ENCODE results near the gene SLC16A9.
"Not testable (repeated sequence)": the region's sequence is repeated elsewhere in the genome, so short reads cannot be mapped to it uniquely, and the experiment has no call there.

Gene SLC16A9, protein sequence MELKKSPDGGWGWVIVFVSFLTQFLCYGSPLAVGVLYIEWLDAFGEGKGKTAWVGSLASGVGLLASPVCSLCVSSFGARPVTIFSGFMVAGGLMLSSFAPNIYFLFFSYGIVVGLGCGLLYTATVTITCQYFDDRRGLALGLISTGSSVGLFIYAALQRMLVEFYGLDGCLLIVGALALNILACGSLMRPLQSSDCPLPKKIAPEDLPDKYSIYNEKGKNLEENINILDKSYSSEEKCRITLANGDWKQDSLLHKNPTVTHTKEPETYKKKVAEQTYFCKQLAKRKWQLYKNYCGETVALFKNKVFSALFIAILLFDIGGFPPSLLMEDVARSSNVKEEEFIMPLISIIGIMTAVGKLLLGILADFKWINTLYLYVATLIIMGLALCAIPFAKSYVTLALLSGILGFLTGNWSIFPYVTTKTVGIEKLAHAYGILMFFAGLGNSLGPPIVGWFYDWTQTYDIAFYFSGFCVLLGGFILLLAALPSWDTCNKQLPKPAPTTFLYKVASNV

DNA sequence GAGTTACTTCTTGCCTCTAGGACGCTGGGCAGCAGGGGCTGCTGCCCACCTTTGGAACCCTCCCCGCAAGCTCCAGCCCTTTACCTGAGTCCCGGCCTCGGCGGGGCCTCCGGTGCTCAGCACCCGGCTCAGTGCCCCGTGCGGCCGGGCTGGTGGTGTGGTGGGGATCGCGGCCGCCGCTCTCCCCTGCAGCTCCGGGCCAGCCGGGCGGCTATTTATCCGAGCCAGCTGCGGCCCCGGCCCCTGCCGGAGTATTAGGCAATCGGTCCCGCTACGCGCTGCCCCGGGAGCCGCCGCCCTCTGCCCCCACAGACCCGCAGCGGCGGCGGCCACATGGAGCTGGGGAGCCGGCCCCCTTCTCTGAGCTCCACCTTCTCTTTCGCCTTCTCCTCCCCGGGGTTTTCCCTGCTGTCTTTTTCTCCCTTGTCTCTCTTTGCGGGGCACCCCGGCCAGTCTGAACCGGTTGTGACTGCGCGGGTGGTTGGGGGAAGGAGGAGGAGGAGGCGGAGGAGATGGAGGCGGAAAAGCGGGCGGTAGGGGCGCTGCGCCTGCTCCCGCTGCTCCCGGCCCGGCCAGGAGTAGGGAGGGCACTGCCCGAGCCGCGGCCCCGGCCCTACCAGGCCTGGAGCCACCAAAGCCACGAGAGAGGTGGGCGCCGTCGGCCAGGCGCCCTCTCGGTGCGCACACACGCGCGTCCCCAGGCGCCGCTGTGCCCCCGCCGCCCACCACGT, at the start of gene SLC16A9:
TSS of gene SLC16A9 (minus strand) at position 456 of the 731 bp plus-strand sequence. CDS start 25,559 bp downstream, outside the sequence.
- H3K4me1 Mint-ChIP-seq, result peaks cover 2% of the 10 kb centered on the region
- H3K4me3 Mint-ChIP-seq, result peak within 1 kb of the TSS; percentile 76
- H3K9me3 Mint-ChIP-seq, result no peaks in the 10 kb centered on the region
- peaks cover 15% of the 10 kb centered on the region for H3K27me3 Mint-ChIP-seq
- ATAC-seq (ENCODE audit: low read depth), result peak; percentile 80
- H3K27ac Mint-ChIP-seq, result no peak within 1 kb of the TSS
- peaks cover 2% of the 10 kb centered on the region for H3K36me3 Mint-ChIP-seq
- peak; percentile 4 to 20 for DNase-seq (ENCODE audit: low spot score in 2 of 2)

DNA sequence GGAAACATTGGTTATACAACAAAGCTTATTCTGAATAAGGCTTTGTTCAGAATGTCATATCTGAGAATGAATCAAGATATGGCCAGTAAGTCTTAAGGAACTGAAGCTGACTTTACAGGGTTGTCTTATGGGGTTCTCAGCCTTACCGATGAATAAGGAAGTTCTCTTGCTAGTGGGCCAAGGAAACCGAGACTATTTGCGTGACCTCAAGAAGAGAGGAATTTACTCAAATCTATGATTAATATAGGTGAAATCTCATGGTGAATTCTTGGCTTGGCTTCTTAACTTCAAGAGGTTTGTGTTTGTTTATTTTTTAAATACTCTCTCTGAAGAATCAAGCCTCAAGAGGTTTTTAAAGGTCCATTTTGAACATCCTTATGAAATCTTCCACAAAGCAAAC, 48.3 kb upstream of the SLC16A9 start:
- ATAC-seq (ENCODE audit: low read depth) (no peak), DNase-seq (ENCODE audit: low spot score in 2 of 2) (no peak)
- Mint-ChIP-seq H3K4me1 (no peaks in the 10 kb centered on the region), H3K27ac (no peak overlapping the region), H3K36me3 (no peaks in the 10 kb centered on the region), H3K27me3 (peaks cover 2% of the 10 kb centered on the region), H3K9me3 (peaks cover 2% of the 10 kb centered on the region), H3K4me3 (no peak overlapping the region)

DNA sequence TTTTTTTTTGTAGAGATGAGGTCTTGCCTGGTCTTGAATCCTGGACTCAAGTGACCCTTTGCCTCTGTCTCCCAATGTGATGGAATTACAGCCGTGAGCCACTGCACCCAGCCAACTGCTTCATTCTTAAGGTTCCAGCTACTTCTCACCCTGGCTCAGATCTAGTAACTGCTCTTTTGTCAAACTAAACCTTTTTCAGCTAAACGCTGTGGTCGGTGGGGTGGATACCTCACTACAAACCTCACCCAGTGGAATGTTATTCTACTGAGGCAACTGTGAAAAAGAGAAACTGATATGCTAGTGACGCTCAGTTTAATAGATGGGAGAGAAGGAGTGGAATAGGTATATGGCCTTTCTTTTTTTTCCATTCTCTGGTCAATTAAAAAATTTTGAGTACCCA, 45.3 kb upstream of the SLC16A9 start:
- H3K4me1 Mint-ChIP-seq, result no peaks in the 10 kb centered on the region
- no peak overlapping the region for H3K27ac Mint-ChIP-seq
- no peaks in the 10 kb centered on the region for H3K9me3 Mint-ChIP-seq
- H3K27me3 Mint-ChIP-seq, result peaks cover 4% of the 10 kb centered on the region
- H3K36me3 Mint-ChIP-seq, result no peaks in the 10 kb centered on the region
- no peak for DNase-seq (ENCODE audit: low spot score in 2 of 2)
- no peak overlapping the region for H3K4me3 Mint-ChIP-seq
- ATAC-seq (ENCODE audit: low read depth), result no peak

DNA sequence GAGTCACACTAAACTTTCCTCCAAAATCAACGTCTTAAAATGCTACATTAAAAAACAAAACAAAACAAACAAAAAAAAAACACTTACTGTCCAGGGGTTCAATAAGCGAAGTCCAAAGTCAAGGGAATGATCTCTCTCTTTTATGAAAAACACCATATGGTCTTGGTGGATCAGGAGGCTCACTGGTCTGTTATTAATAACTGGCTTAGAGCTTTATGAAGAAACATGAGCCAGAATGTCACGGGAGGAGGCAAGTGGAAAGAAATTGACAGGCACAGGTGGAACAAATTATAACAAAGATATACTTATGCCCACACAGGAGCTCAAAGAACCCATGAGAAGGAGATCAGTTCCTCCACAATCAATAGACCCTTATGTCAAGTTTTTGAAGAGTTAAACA, 43.6 kb upstream of the SLC16A9 start, which contains the start of gene MRLN:
TSS of gene MRLN (minus strand) at position 189 of the 400 bp plus-strand sequence.
- Mint-ChIP-seq H3K27me3 (peaks cover 4% of the 10 kb centered on the region), H3K4me3 (no peak within 1 kb of the TSS), H3K36me3 (no peaks in the 10 kb centered on the region), H3K9me3 (no peaks in the 10 kb centered on the region), H3K27ac (no peak within 1 kb of the TSS), H3K4me1 (no peaks in the 10 kb centered on the region)
- ATAC-seq (ENCODE audit: low read depth), result no peak
- DNase-seq (ENCODE audit: low spot score in 2 of 2), result no peak

DNA sequence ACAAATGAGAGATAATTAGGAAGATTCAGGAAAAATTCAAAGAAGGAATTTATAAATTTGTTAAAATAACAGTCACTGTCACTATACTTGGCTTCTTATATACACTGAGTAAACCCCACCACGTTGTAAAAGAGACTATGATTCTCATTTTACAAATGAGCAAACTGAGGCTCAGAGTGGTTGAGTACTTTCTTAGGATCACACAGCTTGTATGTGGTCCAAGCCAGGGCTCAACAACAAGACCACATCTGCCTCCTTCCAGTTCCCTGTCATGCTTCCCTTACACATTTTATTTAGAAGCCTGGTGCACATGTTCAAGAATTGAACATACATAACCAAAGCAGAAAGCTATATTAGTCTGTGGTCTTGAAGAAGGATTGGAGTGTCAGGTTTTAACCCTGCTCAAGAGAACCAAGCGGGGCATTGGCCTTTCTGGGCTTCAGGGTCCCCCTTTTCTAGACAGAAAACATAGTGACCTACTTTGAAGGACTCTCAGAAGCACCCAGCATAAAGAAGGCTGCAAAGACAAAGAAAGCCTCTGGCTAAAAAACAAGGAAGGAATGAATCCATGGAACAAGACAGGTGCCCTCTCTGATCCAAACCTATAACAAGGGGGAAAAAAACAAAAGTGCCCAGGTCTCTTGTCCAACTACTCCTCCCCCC, 42.8 kb upstream of the SLC16A9 start:
- Mint-ChIP-seq H3K27me3 (peaks cover 4% of the 10 kb centered on the region), H3K4me1 (no peaks in the 10 kb centered on the region), H3K27ac (no peak overlapping the region), H3K36me3 (no peaks in the 10 kb centered on the region), H3K4me3 (no peak overlapping the region), H3K9me3 (no peaks in the 10 kb centered on the region)
- DNase-seq (ENCODE audit: low spot score in 2 of 2) (no peak), ATAC-seq (ENCODE audit: low read depth) (no peak)

DNA sequence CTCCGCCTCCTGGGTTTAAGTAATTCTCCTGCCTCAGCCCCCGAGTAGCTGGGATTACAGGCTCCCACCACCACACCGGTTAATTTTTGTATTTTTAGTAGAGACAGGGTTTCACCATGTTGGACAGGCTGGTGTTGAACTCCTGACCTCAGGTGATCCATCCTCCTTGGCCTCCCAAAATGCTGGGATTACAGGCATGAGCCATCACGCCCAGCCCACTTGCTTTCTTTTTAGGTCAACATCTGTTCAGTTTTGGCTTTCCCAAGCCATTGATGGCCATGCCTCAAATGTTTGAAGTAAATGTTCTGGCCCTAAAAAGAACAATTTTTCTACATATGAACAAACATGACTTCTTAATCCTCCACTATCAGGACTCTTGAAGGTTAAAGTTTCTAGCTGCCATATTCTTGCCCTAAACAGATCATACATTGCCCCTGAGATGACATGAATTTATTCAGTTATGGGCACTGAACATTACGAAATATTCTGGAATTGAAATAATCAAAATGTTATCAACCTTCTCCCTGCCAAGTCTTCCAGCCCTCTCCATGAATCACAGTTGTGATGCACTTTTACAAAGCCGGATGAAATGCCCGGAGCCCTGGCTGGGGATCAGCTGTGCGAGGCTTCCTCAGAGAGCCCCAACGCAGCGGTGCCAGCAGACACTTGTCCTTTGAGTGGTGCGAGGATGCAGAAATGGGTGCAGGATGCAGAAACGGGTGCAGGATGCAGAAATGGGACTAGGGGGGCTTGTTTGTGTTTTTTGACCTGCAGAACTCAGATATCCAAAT, 40.7 kb upstream of the SLC16A9 start:
- no peak for DNase-seq (ENCODE audit: low spot score in 2 of 2)
- ATAC-seq (ENCODE audit: low read depth), result no peak
- H3K9me3 Mint-ChIP-seq, result no peaks in the 10 kb centered on the region
- no peak overlapping the region for H3K27ac Mint-ChIP-seq
- peaks cover 4% of the 10 kb centered on the region for H3K27me3 Mint-ChIP-seq
- H3K36me3 Mint-ChIP-seq, result no peaks in the 10 kb centered on the region
- H3K4me1 Mint-ChIP-seq, result no peaks in the 10 kb centered on the region
- no peak overlapping the region for H3K4me3 Mint-ChIP-seq

DNA sequence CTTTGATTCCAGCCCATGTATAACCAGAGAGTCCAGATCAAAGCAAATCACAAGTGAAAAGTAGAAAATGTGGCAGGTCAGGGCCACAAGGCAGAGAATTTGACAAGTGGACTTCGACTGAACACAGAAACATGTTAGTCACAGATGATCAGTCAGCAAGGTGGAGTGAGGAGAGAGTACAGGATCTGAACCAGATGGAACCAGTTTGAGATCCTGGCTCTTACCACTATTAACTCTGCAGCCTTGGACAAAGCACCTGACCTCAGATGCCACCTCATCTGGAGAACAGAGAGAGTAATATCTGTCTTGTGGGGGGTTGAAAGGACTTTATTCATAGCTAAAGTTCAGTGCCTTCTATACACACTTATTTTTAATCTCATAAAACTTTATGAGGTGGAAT, 39.2 kb upstream of the SLC16A9 start:
- no peak overlapping the region for H3K4me3 Mint-ChIP-seq
- H3K27ac Mint-ChIP-seq, result no peak overlapping the region
- ATAC-seq (ENCODE audit: low read depth), result no peak
- H3K36me3 Mint-ChIP-seq, result no peaks in the 10 kb centered on the region
- no peaks in the 10 kb centered on the region for H3K4me1 Mint-ChIP-seq
- no peak for DNase-seq (ENCODE audit: low spot score in 2 of 2)
- no peaks in the 10 kb centered on the region for H3K9me3 Mint-ChIP-seq
- H3K27me3 Mint-ChIP-seq, result peaks cover 4% of the 10 kb centered on the region

DNA sequence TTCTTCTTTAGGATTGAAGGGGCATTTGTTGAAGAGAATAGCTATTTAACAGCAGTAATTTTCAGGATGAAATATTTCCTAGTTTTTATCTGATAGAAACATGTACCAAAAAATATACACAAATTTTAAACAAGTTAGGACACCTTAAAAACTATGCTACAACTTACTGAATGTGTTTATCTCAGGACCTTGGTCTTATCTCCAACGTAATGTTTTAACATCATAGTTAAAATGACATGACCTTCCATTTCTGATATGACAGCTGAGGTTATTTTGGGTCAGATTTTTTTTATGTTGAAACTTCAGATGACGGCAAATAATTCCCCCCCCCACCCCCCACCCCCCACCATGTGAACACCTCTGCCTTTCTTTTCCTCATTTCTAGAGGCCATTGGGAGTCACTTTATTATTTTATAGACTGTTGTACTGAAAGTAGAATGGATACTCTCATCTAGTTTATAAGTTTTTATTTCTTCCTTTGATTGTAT, 35.6 kb upstream of the SLC16A9 start:
- H3K27ac Mint-ChIP-seq, result no peak overlapping the region
- no peak for ATAC-seq (ENCODE audit: low read depth)

DNA sequence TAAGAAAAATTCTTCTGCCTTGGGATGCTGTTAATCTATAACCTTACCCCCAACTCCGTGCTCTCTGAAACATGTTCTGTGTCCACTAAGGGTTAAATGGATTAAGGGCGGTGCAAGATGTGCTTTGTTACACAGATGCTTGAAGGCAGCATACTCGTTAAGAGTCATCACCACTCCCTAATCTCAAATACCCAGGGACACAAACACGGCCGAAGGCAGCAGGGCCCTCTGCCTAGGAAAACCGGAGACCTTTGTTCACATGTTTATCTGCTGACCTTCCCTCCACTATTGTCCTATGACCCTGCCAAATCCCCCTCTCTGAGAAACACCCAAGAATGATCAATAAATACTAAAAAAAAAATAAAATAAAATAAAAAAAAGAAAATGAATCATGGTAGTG, 35.1 kb upstream of the SLC16A9 start:
- H3K4me3 Mint-ChIP-seq; H3K4me1 Mint-ChIP-seq; DNase-seq (ENCODE audit: low spot score in 2 of 2); H3K9me3 Mint-ChIP-seq; H3K36me3 Mint-ChIP-seq; H3K27me3 Mint-ChIP-seq; H3K27ac Mint-ChIP-seq; ATAC-seq (ENCODE audit: low read depth): not testable (repeated sequence)

More for the DNA sequence above, 35.6 kb upstream of the SLC16A9 start:
- Mint-ChIP-seq H3K27me3 (peaks cover 2% of the 10 kb centered on the region), H3K36me3 (no peaks in the 10 kb centered on the region), H3K9me3 (no peaks in the 10 kb centered on the region), H3K4me1 (no peaks in the 10 kb centered on the region), H3K4me3 (no peak overlapping the region)
- DNase-seq (ENCODE audit: low spot score in 2 of 2), result no peak

DNA sequence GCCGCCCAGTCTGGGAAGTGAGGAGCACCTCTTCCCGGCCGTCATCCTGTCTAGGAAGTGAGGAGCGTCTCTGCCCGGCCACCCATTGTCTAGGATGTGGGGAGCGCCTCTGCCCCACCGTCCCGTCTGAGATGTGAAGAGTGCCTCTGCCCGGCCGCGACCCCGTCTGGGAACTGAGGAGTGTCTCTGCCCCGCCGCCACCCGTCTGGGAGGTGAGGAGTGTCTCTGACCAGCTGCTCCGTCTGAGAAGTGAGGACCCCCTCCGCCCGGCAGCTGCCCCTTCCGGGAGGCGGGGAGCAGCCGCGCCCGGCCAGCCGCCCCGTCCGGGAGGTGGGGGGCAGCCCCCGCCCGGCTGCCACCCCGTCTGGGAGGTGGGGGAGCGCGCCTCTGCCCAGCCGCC, 34.5 kb upstream of the SLC16A9 start:
- H3K4me1 Mint-ChIP-seq; H3K27ac Mint-ChIP-seq; ATAC-seq (ENCODE audit: low read depth); H3K36me3 Mint-ChIP-seq; DNase-seq (ENCODE audit: low spot score in 2 of 2); H3K4me3 Mint-ChIP-seq; H3K27me3 Mint-ChIP-seq; H3K9me3 Mint-ChIP-seq: not testable (repeated sequence)

DNA sequence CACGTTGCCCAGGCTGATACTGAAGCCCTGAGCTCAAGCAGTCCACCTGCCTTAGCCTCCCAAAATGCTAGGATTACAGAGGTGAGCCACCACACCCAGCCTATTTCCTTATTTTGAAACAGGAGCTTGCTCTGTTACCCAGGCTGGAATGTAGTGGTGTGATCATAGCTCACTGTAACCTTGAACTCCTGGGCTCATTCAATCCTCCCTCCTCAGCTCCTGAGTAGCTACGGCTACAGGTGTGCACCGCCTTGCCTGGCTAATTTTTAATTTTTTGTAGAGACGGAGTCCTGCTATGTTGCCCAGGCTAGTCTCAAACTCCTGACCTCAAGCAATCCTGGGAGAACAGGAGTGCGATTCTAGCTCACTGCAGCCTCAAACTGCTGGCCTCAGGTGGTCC, 31.9 kb upstream of the SLC16A9 start:
- no peaks in the 10 kb centered on the region for H3K9me3 Mint-ChIP-seq
- ATAC-seq (ENCODE audit: low read depth) (no peak), DNase-seq (ENCODE audit: low spot score in 2 of 2) (no peak)
- no peaks in the 10 kb centered on the region for H3K27me3 Mint-ChIP-seq
- H3K27ac Mint-ChIP-seq, result no peak overlapping the region
- no peak overlapping the region for H3K4me3 Mint-ChIP-seq
- H3K4me1 Mint-ChIP-seq, result no peaks in the 10 kb centered on the region
- H3K36me3 Mint-ChIP-seq, result no peaks in the 10 kb centered on the region

DNA sequence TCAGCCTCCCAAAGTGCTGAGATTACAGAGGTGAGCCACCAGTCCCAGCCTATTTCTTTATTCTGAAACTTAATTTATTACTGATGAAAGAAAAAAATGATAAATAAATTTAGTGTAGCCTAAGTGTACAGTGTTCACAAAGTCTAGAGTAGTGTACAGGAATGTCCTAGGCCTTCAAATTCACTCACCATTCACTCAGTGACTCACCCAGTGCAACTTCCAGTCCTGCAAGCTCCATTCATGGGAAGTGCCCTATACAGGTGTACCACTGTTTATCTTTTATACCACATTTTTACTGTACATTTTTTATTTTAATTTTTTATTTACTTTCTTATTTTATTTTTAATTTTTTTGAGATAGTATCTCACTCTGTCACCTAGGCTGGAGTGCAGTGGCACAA, 31.4 kb upstream of the SLC16A9 start:
- Mint-ChIP-seq H3K4me3 (no peak overlapping the region), H3K27ac (no peak overlapping the region), H3K9me3 (no peaks in the 10 kb centered on the region), H3K36me3 (no peaks in the 10 kb centered on the region), H3K4me1 (no peaks in the 10 kb centered on the region), H3K27me3 (no peaks in the 10 kb centered on the region)
- ATAC-seq (ENCODE audit: low read depth) (no peak), DNase-seq (ENCODE audit: low spot score in 2 of 2) (no peak)

DNA sequence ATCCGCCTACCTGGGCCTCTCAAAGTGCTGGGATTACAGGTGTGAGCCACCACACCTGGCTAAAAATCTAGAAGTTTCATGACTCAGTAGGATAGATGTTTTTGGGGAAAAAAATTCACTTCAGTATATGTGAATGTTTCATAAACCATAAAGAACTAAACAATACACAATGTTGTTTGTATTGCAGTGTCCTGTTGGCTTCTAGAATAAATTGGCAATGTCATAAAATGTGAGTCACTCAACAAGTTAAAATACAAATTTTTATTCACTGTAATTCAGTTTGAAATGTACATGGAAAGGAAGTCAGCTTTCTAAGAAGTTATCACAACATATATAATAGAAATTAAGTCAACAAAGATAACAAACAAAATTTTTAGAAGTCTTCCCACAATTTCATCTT, 27.1 kb upstream of the SLC16A9 start:
- H3K36me3 Mint-ChIP-seq, result no peaks in the 10 kb centered on the region
- no peak overlapping the region for H3K4me3 Mint-ChIP-seq
- H3K27me3 Mint-ChIP-seq, result peaks cover 5% of the 10 kb centered on the region
- ATAC-seq (ENCODE audit: low read depth) (no peak), DNase-seq (ENCODE audit: low spot score in 2 of 2) (no peak)
- H3K27ac Mint-ChIP-seq, result no peak overlapping the region
- no peaks in the 10 kb centered on the region for H3K9me3 Mint-ChIP-seq
- H3K4me1 Mint-ChIP-seq, result peaks cover 4% of the 10 kb centered on the region

All from memory B cell (primary cell).